22Rv1 (cell line): Measurements from ENCODE around the gene CUL7.
"Not testable (repeated sequence)": the region's sequence is repeated elsewhere in the genome, so short reads cannot be mapped to it uniquely, and the experiment has no call there.

Experiments used
- ZFX ChIP-seq: fragments of 450-650 bp; IDR thresholded peaks from 2 replicates; pipeline ENCODE4 v1.6.1; 2017; ENCODE audit warnings: antibody characterized with exemption, borderline replicate concordance
- TF ChIP-seq, protein P1 (sequence below): fragments of 450-650 bp; IDR thresholded peaks from 2 replicates; pipeline ENCODE4 v1.5.1; 2017; ENCODE audit warnings: mild to moderate bottlenecking

DNA sequence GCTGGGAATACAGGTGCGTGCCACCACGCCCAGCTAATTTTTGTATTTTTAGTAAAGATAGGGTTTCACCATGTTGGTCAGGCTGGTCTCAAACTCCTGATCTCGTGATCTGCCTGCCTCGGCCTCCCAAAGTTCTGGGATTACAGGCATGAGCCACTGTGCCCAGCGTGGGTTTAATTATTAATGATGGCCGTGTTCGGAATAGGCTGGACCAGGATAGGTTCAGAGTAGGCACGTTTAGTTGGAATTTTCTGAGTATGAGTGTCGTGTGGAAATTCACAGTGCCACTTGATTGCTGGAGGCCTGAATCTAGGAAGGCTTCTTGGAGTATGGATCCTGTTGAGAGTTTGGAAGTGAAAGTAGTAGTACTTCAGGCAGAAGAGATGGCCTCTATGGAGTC, 55.4 kb downstream of the CUL7 start:
- TF ChIP-seq, protein P1, sequence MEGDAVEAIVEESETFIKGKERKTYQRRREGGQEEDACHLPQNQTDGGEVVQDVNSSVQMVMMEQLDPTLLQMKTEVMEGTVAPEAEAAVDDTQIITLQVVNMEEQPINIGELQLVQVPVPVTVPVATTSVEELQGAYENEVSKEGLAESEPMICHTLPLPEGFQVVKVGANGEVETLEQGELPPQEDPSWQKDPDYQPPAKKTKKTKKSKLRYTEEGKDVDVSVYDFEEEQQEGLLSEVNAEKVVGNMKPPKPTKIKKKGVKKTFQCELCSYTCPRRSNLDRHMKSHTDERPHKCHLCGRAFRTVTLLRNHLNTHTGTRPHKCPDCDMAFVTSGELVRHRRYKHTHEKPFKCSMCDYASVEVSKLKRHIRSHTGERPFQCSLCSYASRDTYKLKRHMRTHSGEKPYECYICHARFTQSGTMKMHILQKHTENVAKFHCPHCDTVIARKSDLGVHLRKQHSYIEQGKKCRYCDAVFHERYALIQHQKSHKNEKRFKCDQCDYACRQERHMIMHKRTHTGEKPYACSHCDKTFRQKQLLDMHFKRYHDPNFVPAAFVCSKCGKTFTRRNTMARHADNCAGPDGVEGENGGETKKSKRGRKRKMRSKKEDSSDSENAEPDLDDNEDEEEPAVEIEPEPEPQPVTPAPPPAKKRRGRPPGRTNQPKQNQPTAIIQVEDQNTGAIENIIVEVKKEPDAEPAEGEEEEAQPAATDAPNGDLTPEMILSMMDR = not testable (repeated sequence)
- TF ChIP-seq ZFX = not testable (repeated sequence)
